Fibroblast of skin of abdomen (primary cell): ENCODE measurements around the gene CTRB1. TPM values are rescaled to one million over a fixed set of nuclear protein-coding genes. Genes with fewer than 3 reads are reported as not detected.

ENCODE experiments used
- DNase-seq: peaks from one replicate; pipeline ENCODE4 v3.0.0-alpha.2; 2013
- polyA plus RNA-seq, 2 experiments: library from polyadenylated mRNA; unstranded; fragments of 120-200 nt; gene quantifications; one replicate each; pipeline ENCODE4 v1.2.1, GENCODE V29; 2013; ENCODE audit not compliant: insufficient read length in 2 of 2

CTRB1 gene
- polyA plus RNA-seq (2013, experiment 1 of 2; ENCODE audit: insufficient read length), result not detected
- polyA plus RNA-seq (2013, experiment 2 of 2; ENCODE audit: insufficient read length), result not detected

GRCh38 chr16:75218256-75219076 is at the start of gene CTRB1:
CTRB1 (plus strand) TSS chr16:75218988; CDS start chr16:75219008, 20 bp downstream.
- no peak for DNase-seq

- DNase-seq, result no peak
Observed at GRCh38 chr16:75169899-75170405, 48.8 kb upstream of the CTRB1 start.

- DNase-seq, result no peak
Observed at GRCh38 chr16:75172578-75172977, 46.2 kb upstream of the CTRB1 start.

DNA sequence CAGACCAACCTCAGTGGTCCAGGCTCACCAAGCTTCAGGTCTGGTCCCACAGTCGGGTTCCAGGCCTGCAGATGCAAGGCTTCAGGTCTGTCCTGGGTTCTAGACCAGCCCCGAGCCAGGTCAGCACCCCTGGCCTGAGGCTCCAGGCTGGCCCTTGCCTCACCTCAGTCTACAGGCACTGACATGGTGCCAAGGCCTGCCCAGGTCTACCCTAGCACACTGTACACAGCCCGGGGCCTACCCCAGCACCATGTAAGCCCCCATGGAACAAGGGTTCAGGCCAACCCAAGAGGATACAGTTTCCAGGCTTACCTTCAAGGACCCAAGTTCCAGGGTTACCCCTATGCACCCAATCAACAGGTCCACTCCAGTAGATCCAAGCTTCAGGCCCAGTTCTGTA is 43.7 kb upstream of the CTRB1 start:
- DNase-seq, result no peak

GRCh38 chr16:75176926-75177325 is 41.9 kb upstream of the CTRB1 start:
- DNase-seq, result no peak

- no peak for DNase-seq
Observed at GRCh38 chr16:75179208-75179607, 39.6 kb upstream of the CTRB1 start.

DNA sequence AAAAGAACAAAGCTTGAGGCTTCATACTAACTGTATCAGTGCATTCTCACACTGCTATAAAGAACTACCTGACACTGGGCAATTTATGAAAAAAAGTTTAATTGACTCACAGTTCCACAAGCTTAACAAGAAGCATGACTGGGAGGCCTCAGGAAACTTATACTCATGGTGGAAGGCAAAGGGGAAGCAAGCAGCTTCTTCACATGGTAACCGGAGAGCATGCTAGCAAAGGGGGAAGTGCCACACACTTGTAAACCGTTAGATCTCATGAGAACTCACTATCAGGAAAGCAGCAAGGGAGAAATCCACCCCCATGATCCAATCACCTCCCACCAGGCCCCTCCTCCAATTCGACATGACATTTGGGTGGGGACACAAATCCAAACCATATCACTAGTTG is 37.2 kb upstream of the CTRB1 start:
- DNase-seq, result no peak

DNA sequence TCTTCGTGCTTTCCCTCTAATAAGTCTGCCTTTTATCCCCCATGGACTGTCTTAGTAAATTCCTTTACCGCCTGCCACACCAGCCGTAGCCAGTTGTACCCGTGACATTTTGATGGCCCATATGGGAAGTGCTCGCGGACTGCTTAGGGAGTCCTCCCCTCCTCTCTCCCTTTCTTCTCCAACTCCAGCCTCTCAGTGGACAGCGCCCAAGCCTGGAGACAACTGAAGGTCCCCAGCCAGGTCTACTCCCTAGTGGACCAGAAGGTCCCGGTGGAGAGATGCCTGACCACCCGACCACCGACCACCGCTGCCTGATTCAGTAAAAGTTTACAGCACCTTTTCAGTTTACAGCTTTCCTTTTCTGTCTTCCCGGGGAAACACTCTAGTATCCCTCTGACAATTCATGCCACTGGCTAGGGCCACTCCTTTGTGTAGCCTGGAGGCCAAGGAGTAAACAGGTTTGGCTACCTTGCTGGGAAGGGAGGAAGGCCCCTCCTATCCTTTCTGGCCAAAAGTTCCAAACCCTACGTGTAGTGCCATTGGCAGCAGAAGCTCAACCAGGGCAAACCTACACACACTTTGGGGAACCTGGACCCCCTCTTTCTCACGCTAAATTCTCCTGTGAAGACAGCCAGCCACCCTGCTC is 29.8 kb upstream of the CTRB1 start:
- DNase-seq, result no peak

DNA sequence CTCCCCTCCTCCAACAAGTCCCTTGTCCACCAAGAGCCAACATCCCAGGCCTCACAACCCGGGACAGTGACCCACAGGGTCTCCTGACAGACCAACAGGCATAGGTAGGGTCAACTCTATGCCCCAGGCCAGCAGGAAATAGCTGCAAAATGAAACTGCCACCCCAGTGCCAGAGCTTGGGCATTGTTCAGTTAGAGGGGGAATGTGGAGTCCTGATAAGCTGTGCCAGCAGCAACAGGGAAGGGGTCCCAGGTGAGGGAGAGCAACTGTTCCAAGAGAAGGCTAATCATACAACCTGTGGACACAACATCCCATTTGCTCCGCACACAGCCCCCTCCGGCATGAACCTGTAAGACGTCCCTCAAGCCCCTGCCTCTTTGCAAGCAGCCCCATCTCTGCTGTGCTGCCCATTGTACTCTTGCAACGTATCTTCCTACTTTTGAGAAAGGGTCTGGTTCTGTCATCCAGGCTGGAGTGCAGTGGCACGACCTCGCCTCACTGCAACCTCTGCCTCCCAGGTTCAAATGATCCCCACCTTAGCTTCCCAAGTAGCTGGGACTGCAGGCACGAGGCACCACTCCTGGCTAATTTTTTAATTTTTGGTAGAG is 29.0 kb upstream of the CTRB1 start:
- DNase-seq, result no peak

DNA sequence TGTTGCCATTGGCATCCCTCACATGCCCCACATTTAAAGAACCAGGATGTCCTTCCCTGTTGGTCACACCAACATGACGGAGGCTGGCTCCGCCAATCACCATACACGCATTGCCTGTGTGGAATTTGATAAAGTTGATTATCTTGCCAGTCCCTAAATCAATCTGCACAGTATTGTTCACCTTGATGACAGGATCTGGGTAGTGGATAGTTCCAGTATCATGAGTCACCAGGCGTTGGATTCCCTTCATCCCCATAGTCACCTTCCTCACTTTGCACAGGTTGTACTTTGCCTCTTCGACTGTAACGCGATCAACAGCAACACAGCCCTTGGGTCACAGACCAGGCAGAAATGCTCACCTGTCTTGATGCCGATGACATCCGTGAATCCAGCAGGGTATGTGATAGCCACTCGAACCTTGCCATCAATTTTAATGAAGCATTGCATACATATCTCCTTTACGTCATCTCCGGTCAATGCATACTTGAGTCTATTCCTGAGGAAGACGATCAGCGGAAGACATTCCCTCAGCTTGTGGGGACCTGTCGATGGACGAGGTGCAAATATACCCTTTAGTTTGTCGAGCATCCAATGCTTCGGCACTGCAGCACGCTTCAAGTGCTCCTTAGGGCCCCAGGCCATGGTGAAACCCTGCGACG is 26.1 kb upstream of the CTRB1 start:
- DNase-seq, result no peak

DNA sequence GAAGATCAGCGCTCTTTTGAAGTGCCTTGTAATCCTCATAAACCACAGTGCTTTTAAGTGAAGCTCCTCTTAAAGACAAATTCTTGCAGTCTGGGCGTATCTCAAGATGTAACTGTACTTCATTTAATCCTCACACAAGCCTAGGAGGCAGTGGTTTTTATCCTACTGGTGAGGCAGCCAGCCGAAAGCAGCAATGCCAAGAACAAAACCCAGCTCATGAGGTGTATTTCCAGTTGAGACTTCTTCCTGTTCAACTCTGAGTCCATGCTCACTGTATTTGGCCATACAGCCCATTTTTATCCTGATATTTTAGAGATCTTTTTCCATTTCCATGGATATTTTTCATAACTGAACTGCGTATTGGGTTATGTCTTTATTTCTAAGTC is 25.5 kb upstream of the CTRB1 start:
- no peak for DNase-seq

DNA sequence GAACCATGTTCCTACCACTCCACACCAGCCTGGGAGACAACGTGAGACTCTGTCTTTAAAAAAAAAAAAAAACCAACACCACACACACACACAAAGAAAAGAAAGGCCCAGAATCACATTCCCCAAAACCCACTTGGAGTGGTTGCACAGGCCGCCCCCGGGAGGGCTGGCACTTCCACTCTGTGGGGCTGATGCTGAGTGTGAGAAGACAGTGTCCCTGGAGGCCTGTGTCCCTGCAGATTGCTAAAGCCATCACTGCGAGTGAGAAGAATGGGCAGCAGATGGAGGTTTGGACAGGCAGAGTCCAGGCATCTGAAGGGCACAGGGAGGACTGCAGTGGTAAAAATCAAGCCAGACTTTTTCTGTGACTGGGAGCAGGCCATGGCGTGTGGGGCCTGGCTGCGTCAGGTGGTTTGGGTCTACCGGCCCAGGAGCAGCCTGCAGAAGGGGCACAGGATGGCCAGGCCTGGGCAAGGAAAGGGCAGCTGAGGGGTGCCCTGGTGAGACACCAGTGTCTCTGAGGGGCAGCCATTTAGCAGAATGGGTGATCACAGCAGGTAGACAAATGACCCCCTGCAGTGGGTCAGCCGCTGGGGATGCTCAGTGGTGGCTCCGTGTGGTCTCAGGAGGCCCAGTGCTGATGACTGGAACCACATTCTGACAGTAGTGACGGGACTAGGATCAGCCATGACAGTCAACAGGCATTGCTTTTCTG is 24.9 kb upstream of the CTRB1 start:
- DNase-seq, result no peak

- DNase-seq, result no peak
Observed at GRCh38 chr16:75195811-75196790, 22.7 kb upstream of the CTRB1 start.

DNA sequence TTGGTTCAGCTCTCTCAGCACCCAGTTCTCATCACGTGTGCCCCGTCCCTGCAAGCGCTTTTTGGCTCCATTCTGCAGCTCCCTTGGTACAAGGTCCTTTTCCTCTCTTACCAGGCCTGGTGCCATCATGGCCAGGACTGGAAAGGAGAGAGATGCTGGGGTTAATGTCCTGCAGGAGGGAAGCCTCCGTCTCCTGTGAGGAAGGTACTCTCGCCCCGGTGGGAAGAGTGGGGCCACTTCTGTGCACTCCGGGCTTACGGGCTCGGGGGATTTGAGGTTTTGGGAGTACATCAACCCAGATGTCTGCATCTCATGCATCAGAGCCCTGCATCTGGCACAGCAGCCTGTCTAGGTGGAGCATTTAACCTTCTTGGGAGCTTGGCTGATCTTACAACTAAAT is 22.0 kb upstream of the CTRB1 start:
- DNase-seq, result no peak

- no peak for DNase-seq
Observed at GRCh38 chr16:75197522-75198134, 21.2 kb upstream of the CTRB1 start.

DNA sequence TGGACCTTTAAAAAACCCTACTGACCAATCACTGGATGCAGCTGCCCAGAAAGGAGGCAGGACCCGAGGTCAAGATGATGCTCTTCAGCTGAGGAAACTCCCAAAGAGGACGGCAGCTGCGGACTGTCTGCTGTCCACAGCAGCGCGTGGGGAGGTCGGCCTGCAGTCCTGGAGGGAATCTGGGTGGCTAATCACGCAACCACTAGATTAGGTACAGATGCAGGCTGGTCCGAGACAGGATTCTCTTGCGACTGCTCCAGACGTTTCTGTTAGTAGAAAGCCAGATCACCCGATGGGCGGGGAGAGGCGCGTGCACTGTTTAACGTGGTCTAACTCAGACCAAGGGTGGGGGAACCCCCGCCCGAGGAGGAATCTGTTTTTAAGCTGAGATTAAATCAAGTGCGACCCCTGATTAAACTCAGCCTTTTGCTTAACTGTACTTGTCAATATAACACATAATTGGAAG is 20.6 kb upstream of the CTRB1 start:
- DNase-seq, result peak; percentile 38

DNA sequence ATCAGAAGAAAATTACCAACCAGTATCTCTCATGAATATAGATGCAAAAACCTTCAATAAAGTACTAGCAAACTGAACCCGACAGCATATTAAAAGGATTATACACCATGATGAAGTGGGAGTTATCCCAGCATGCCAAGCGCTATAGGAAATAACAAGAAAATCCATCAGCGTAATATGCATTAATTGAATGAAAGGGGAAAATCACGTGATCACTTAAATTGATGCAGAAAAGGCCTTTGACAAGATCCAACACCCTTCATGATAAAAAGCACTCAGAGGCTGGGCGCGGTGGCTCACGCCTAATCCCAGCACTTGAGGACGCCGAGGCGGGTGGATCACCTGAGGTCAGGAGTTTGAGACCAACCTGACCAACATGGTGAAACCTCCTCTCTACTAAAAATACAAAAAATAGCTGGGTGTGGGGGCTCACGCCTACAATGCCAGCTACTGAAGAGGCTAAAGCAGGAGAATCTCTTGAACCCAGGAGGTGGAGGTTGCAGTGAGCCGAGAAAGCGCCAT is 16.7 kb upstream of the CTRB1 start:
- DNase-seq, result no peak

DNA sequence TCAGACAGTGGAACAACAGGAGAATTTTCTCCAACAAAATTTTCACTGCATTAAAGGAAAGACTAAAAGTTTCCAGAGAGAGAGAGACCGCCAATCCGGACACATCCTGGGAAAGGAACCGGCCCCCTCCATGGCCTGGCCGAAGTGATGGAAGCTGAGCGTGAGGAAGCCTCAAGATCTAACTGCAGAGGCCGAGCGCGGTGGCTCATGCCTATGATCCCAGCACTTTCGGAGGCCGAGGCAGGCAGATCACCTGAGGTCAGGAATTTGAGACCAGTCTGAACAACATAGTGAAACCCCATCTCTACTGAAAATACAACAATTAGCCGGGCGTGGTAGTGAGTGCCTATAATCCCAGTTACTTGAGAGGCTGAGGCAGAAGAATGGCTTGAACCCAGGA is 15.7 kb upstream of the CTRB1 start:
- DNase-seq, result no peak

- DNase-seq, result no peak
Observed at GRCh38 chr16:75203667-75204409, 14.9 kb upstream of the CTRB1 start.
